Measurements from ENCODE around the gene RNLS. TPM values are rescaled to one million over a fixed set of nuclear protein-coding genes. Genes with fewer than 3 reads are reported as not detected.

Gene RNLS
- total RNA-seq, 1 donor from 2014 or later: 10.4 TPM

DNA sequence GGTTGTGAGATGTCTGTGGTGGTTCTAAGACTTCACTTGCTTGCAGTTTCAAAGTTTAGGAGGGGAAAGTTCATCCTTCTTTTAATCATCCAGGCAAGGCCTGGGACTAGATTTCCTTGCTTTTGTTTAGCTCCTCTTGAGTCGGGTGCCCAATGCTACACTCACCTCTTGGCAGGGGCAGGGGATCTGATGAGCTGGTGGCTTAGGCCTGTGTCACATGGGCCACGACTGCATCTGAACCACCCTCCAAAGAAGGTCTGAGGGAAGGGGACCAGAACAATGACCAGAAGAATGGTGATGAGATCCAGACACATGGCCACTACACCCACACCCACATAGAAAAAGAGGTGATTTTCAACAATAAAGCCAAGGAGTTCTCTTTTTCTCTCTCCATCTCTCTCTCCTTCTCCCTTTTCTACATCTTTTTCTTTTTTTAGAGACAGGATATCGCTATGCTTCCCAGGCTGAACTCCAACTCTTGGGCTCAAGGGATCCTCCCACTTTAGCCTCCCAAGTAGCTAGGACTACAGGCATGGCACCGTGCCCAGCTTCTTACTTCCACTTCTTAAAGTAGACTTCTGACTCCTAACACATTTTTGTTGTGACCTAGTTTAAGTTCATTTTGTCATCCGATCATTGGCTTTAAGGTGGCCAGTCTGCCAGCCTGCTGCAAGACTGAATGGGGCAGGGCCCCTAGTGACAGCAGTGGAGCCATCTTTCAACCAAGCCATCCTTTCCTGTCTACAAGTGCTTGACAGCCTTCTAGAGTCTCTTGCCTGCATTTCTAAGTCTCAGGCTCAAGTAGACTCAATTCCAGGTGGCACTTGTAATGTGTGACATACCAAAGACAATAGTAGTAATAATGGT, 350.9 kb downstream of the RNLS start:
- intact Hi-C loops (cut with DNase I): no loop called here
- no peak for DNase-seq (ENCODE audit: low spot score)

DNA sequence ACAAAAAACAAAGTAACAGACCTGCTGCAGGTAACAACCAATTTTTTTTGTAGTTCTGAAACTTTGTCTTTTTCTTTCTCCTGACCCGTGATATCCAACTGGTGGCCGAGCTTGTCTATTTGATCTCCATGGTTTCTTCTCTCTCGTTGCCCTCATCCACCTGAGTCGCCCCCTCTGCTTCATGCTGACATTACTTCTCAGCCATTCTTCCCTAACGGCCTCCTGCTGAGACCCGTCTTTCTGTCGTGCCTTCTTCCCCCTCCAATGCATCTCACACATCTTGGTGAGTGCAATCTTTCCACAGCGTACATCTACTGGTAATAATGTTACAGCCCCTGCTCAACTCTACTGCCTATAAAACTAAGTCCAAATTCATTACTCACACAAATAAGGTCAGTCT, 352.9 kb downstream of the RNLS start:
- DNase-seq (ENCODE audit: low spot score): no peak
- intact Hi-C loops (cut with DNase I): no loop called here

DNA sequence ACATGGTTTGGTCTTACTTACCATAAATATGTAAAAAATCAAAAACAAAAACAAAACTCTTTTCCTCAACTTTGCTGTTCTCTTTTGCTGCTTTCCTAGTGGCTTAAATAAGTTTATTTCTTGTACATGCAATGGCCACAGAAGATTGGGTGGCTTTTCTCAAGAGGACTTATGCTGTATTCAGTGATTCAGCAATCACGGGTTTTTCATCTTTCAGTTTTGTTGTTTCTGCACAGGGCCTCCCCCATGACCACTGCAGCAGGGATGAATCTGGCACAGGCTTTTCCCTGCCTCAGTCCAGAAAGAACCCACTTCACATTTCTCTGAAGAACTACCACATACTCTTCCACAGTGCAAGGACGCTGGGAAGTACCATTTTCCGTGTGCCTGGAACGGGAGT, 355.0 kb downstream of the RNLS start:
- intact Hi-C loops (cut with DNase I): no loop called here
- DNase-seq (ENCODE audit: low spot score): no peak

DNA sequence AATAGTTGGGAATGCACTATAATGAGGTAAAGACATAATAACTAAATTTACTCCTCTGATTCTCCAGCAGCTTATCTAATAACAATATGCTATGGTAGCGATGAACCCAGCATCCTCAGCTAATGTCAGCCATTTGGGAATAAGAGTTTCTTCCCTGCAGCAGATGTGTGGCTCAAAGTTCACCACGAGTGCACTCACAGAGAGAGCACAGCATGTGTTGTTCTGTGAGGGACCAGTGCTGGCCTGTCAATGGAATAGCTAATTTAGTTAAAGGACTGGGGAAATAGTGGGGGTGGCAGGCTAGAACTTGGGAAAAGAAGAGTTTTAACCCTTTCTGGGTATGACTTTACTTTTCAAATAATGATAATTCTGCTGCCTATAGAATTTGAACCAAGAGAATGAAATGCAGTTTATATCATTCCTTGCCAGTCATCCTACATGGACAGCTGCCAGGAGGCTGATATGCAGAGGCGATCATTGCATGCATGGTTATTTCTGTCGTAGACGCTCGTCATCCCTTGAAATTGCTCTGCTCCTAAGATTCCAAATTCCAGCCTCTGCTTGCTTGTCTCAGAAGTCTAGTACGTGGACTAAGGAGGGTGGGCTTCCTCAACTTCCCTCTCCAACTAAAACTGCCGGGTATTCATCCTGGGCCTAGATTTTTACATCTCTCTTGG, 355.6 kb downstream of the RNLS start:
- intact Hi-C loops (cut with DNase I): no loop called here
- DNase-seq (ENCODE audit: low spot score): no peak

DNA sequence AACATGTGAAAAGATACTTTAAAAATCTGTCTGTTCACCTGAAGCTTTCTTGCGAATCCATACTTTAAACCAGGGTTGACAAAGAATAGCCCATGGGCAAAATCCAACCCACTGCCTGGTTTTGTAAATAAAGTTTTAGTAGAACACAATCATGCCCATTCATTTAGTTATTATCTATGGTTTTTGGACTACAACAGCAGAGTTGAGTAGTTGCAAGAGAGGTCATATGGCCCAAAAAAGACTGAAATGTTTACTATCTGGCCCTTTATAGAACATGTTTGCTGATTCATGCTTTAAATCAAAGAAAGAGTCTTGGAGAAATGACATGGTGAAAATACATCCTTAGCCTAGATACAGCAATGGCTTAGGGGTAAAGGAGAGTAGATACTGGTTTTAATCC, 356.2 kb downstream of the RNLS start:
- no peak for DNase-seq (ENCODE audit: low spot score)
- intact Hi-C loops (cut with DNase I): no loop called here

DNA sequence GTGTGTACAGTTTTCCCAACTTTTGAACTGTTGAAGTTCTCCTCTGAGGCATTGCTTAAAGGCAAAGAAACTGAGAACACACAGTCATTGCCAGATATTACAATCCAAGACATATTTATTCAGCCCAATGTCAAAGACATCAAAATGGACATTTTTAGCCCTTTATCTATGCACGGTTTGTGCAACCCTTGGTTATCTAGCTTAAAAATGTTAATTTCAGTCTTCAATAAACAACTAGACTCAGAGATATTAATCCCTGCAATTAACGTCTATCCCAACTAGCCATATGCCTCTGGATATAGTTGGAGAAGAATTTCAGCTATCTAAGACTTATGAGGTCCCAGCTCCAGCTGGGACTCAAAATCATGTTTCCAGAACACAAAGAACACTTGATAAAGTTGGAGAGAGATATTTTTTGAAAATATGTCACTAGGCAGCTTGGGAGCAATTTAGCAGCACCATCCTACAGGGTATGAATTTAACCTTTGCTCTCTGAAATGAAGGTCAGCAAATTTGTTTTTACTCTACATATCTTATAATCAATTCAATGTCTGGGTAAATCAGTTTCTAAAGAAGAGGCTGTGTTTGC, 357.0 kb downstream of the RNLS start:
- intact Hi-C loops (cut with DNase I): no loop called here
- no peak for DNase-seq (ENCODE audit: low spot score)

Other genes with a start within 250 kb of the RNLS start
- not detected for gene LIPJ, start 3.4 kb upstream of the RNLS start, total RNA-seq
- not detected for gene LIPF, start 81.1 kb upstream of the RNLS start, total RNA-seq
- gene LIPK, start 122.9 kb upstream of the RNLS start, total RNA-seq: not detected
- not detected for gene LIPN, start 176.7 kb upstream of the RNLS start, total RNA-seq
- not detected for gene LIPM, start 219.4 kb upstream of the RNLS start, total RNA-seq